ENCODE measurements around the gene CLCA1.

DNA sequence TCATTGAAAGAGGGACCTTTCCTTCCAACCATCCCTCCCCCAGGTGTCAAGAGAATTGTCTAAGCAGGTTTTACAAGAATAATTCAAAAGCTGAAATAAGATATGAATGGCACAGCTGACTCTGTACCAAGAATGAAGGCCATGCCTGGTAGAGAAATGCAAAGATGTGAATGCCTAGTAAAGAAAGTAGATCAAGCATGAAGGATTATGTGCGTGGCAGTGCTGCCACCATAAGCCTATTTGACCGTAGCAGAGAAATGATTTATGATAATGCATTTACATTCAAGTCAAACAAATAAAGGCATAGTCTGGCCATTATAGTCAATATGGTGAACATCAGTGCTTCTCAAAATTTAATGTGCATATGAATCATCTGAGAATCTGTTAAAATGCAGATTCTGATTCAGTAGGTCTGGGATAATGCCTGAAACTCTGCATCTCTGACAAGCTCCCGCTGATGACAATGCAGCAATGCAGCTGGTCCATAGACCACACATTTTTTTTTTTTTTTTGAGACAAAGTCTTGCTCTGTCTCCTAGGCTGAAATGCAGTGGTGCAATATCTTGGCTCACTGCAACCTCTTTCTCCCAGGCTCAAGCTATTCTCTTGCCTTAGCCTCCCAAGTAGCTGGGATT, 61.6 kb downstream of the CLCA1 start:
- TF ChIP-seq, protein P1, sequence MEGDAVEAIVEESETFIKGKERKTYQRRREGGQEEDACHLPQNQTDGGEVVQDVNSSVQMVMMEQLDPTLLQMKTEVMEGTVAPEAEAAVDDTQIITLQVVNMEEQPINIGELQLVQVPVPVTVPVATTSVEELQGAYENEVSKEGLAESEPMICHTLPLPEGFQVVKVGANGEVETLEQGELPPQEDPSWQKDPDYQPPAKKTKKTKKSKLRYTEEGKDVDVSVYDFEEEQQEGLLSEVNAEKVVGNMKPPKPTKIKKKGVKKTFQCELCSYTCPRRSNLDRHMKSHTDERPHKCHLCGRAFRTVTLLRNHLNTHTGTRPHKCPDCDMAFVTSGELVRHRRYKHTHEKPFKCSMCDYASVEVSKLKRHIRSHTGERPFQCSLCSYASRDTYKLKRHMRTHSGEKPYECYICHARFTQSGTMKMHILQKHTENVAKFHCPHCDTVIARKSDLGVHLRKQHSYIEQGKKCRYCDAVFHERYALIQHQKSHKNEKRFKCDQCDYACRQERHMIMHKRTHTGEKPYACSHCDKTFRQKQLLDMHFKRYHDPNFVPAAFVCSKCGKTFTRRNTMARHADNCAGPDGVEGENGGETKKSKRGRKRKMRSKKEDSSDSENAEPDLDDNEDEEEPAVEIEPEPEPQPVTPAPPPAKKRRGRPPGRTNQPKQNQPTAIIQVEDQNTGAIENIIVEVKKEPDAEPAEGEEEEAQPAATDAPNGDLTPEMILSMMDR (IDR thresholded peaks at IDR 0.05; ENCODE audit: poor library complexity) = no peak
- no peak for TF ChIP-seq EZH2phosphoT487 (IDR thresholded peaks at IDR 0.05; ENCODE audit: low read depth, severe bottlenecking, unreplicated experiment)
- no peak for TF ChIP-seq EZH2 (IDR thresholded peaks at IDR 0.05; ENCODE audit: borderline replicate concordance)
